Thyroid gland (tissue), 4 donors: Measurements from ENCODE around the gene KTI12. TPM values are rescaled to one million over a fixed set of nuclear protein-coding genes. Genes with fewer than 3 reads are reported as not detected.

ENCODE experiments used
- DNase-seq, 2 donors: peaks; one replicate each; pipeline ENCODE4 v3.0.0-alpha.2; 2019
- H3K27ac ChIP-seq, 3 donors: fragments of 200-600 bp; sonication (generic); 1 replicate in 2 of 3; 2 replicates in 1 of 3; pipeline ENCODE4 v1.5.1; 2016 to 2019; ENCODE audit warnings: mild to moderate bottlenecking in 1 of 3, moderate library complexity in 1 of 3
- H3K27me3 ChIP-seq: fragments of 200-600 bp; sonication (generic); one replicate; pipeline ENCODE4 v1.5.1; 2019
- H3K36me3 ChIP-seq, 2 donors: fragments of 200-600 bp; sonication (generic); one replicate each; pipeline ENCODE4 v1.5.1; 2016 to 2019
- H3K4me1 ChIP-seq, 2 donors: fragments of 200-600 bp; sonication (generic); one replicate each; pipeline ENCODE4 v1.5.1; 2017 to 2019
- H3K4me3 ChIP-seq, 3 donors: fragments of 200-600 bp; sonication (generic); replicated peaks in 1 of 3; 1 replicate in 2 of 3; 2 replicates in 1 of 3; pipeline ENCODE4 v1.5.1; 2016; ENCODE audit warnings: mild to moderate bottlenecking in 1 of 3
- H3K9me3 ChIP-seq: fragments of 200-600 bp; sonication (generic); one replicate; pipeline ENCODE4 v1.5.1; 2017
- CTCF ChIP-seq, 6 experiments: fragments of 200-600 bp in 3 of 6; fragments of 450-650 bp in 3 of 6; sonication (generic) in 3 of 6; IDR thresholded peaks; one replicate each; pipeline ENCODE4 v1.5.1; 2016 to 2019; ENCODE audit warnings: antibody characterized with exemption in 6 of 6, mild to moderate bottlenecking in 2 of 6, inconsistent platforms in 1 of 6, moderate library complexity in 1 of 6
- POLR2A ChIP-seq, 2 donors: fragments of 450-650 bp; IDR thresholded peaks; one replicate each; pipeline ENCODE4 v1.6.1; 2017; ENCODE audit warnings: antibody characterized with exemption in 2 of 2, mild to moderate bottlenecking in 2 of 2, moderate library complexity in 1 of 2
- WGBS, 2 donors: methylation state at CpG; one replicate each; pipeline ENCODE4 v1.1.5; 2017; 5-methylcytosine and 5-hydroxymethylcytosine counted together
- intact Hi-C: fragments of 100-400 bp; cut with DNase I; formaldehyde crosslinking; loops from one replicate; pipeline ENCODE4 v1.15.1; 2023
- total RNA-seq, 4 donors: library from RNA; depleted of rRNA; stranded (reverse); fragments of >200 nt; gene quantifications; one replicate each; pipeline ENCODE4 v1.2.3, GENCODE V29; 2016

The KTI12 gene
- total RNA-seq, 4 donors from 2014 or later = 7.7 to 11.0 (median 10.1) TPM

GRCh38 chr1:52002038-52002917 is 31.3 kb downstream of the KTI12 start:
- Histone ChIP-seq H3K27ac (no peak overlapping the region), H3K9me3 (no peaks in the 10 kb centered on the region), H3K4me1 (no peaks in the 10 kb centered on the region), H3K27me3 (no peaks in the 10 kb centered on the region), H3K36me3 (no peaks in the 10 kb centered on the region), H3K4me3 (no peak overlapping the region)
- 48 to 50% methylated on average over 9 of the region's 9 CpGs for WGBS, 2 donors
- TF ChIP-seq CTCF (IDR thresholded peaks at IDR 0.05) = peak; percentile 57 to 94 (median 79)
- TF ChIP-seq POLR2A (IDR thresholded peaks at IDR 0.05) = no peak
- intact Hi-C loops = no loop called here
- DNase-seq = peak; percentile 20 to 21

- Histone ChIP-seq H3K4me1 (no peaks in the 10 kb centered on the region), H3K27me3 (no peaks in the 10 kb centered on the region), H3K9me3 (no peaks in the 10 kb centered on the region), H3K36me3 (no peaks in the 10 kb centered on the region), H3K4me3 (no peak overlapping the region), H3K27ac (no peak overlapping the region)
- no peak for TF ChIP-seq POLR2A (IDR thresholded peaks at IDR 0.05)
- no peak for TF ChIP-seq CTCF (IDR thresholded peaks at IDR 0.05)
- intact Hi-C loops = loop anchor here (10.0 kb wide), 1 partner anchor 104 kb away; no protein-coding TSS in a partner anchor
- 89 to 90% methylated on average over 1 of the region's 1 CpG for WGBS, 2 donors
- no peak for DNase-seq
These were observed 34.9 kb downstream of the KTI12 start for GRCh38 chr1:51998701-51999100.

GRCh38 chr1:51997974-51998382 is 35.6 kb downstream of the KTI12 start:
- no peaks in the 10 kb centered on the region for H3K27me3 ChIP-seq
- WGBS, 2 donors = 45 to 47% methylated on average over 5 of the region's 5 CpGs
- H3K9me3 ChIP-seq = no peaks in the 10 kb centered on the region
- no peaks in the 10 kb centered on the region for H3K4me1 ChIP-seq
- TF ChIP-seq CTCF (IDR thresholded peaks at IDR 0.05) (no peak), POLR2A (IDR thresholded peaks at IDR 0.05) (no peak)
- no peak for DNase-seq
- no peaks in the 10 kb centered on the region for H3K36me3 ChIP-seq
- H3K27ac ChIP-seq = no peak overlapping the region
- intact Hi-C loops = loop anchor here (10.0 kb wide), 1 partner anchor 103 kb away; no protein-coding TSS in a partner anchor
- H3K4me3 ChIP-seq = no peak overlapping the region

DNA sequence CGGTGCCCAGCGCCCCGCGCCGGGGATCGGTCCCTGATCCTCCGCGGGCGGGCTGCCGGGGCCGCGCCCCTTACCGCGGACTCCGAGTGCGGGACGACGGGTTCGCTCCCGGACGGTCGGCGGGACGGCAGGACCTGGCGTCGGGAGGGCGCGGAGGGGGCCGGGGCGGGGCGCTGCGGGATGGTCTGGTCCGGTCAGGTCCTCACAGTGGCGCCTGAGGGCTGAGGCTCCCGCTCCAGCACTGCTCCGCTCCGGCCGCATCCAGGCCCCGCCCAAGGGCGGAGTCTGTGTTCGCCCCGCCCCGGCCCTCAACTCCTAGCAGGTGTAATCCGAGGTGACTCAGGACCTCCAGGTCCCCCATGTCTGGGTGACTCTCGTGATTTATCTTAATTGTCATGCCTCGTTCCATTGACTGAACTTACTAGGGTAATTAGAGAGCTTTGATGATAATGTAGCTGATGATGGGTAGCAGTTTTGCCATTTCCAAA is 43.1 kb downstream of the KTI12 start, which contains the start of gene RAB3B:
TSS of gene RAB3B (minus strand) at position 223 of the 488 bp plus-strand sequence. CDS start 13,583 bp downstream, outside the sequence.
- peak; percentile 55 to 61 for DNase-seq
- H3K9me3 ChIP-seq = no peaks in the 10 kb centered on the region
- peaks cover 18% of the 10 kb centered on the region for H3K27me3 ChIP-seq
- H3K4me1 ChIP-seq = no peaks in the 10 kb centered on the region
- H3K36me3 ChIP-seq = no peaks in the 10 kb centered on the region
- intact Hi-C loops = loop anchor here (10.0 kb wide), 1 partner anchor 96 kb away; no protein-coding TSS in a partner anchor
- H3K4me3 ChIP-seq = peak within 1 kb of the TSS in 2 of 3 donors; percentile 25 to 30
- no peak within 1 kb of the TSS for H3K27ac ChIP-seq
- 0 to 3% methylated on average over 1 to 6 of the region's 46 CpGs for WGBS, 2 donors
- TF ChIP-seq POLR2A (IDR thresholded peaks at IDR 0.05) (no peak), CTCF (IDR thresholded peaks at IDR 0.05) (no peak)
